Limb (tissue), 2 donors: ENCODE results near the gene KLHDC7B.

Source experiments
- DNase-seq, 2 donors: peaks; one replicate each; pipeline ENCODE4 v3.0.0-alpha.2; 2016; ENCODE audit errors: extremely low spot score in 2 of 2

KLHDC7B gene

GRCh38 chr22:50585238-50585637 lies 39.5 kb downstream of the KLHDC7B start:
- no peak for DNase-seq

- no peak for DNase-seq
Measured at GRCh38 chr22:50585781-50586180, 40.1 kb downstream of the KLHDC7B start.

GRCh38 chr22:50586416-50586815 lies 40.7 kb downstream of the KLHDC7B start:
- DNase-seq: no peak

GRCh38 chr22:50587407-50587806 lies 41.7 kb downstream of the KLHDC7B start:
- DNase-seq: no peak

GRCh38 chr22:50595189-50595588 lies 49.5 kb downstream of the KLHDC7B start:
- no peak for DNase-seq

- DNase-seq: no peak
Measured at GRCh38 chr22:50597097-50597496, 51.4 kb downstream of the KLHDC7B start.

GRCh38 chr22:50599816-50600455 lies 54.2 kb downstream of the KLHDC7B start:
- peak in 1 of 2 donors; percentile 86 for DNase-seq

GRCh38 chr22:50600538-50600937 lies 54.8 kb downstream of the KLHDC7B start, which contains the start of gene MAPK8IP2:
Gene MAPK8IP2 (plus strand): TSS chr22:50600793. CDS start chr22:50600819, 26 bp downstream.
- DNase-seq: peak in 1 of 2 donors; percentile 67
